Tibial artery (tissue), 4 donors: Measurements from ENCODE around the gene JAM3.
A peak's percentile ranks its signal among the peaks of the same experiment; 100 is the strongest.

ENCODE experiments used
- DNase-seq, 2 donors: peaks; one replicate each; pipeline ENCODE4 v3.0.0-alpha.2; 2019
- H3K27ac ChIP-seq, 2 donors: fragments of 200-600 bp; sonication (generic) in 1 of 2; 1 replicate in 1 of 2; 2 replicates in 1 of 2; pipeline ENCODE4 v1.5.1; 2018 to 2019; ENCODE audit warnings: mild to moderate bottlenecking in 1 of 2
- H3K27me3 ChIP-seq, 2 donors: fragments of 200-600 bp; sonication (generic) in 1 of 2; one replicate each; pipeline versions ENCODE4 v1.5.1 to v1.6.0; 2016 to 2019
- H3K36me3 ChIP-seq, 3 donors: fragments of 200-600 bp; sonication (generic) in 2 of 3; one replicate each; pipeline ENCODE4 v1.5.1; 2016 to 2019; ENCODE audit warnings: mild to moderate bottlenecking in 2 of 3
- H3K4me1 ChIP-seq, 4 donors: fragments of 200-600 bp; sonication (generic) in 2 of 4; 1 replicate in 3 of 4; 2 replicates in 1 of 4; pipeline ENCODE4 v1.5.1; 2016 to 2019
- H3K4me3 ChIP-seq, 2 donors: fragments of 200-600 bp; sonication (generic) in 1 of 2; 1 replicate in 1 of 2; 2 replicates in 1 of 2; pipeline ENCODE4 v1.5.1; 2018 to 2019; ENCODE audit warnings: mild to moderate bottlenecking in 2 of 2
- H3K9me3 ChIP-seq, 3 donors: fragments of 200-600 bp; sonication (generic) in 1 of 3; one replicate each; pipeline ENCODE4 v1.5.1; 2016 to 2019
- CTCF ChIP-seq, 2 experiments: fragments of 200-600 bp in 1 of 2; fragments of 450-650 bp in 1 of 2; IDR thresholded peaks; one replicate each; pipeline ENCODE4 v1.5.1; 2017 to 2019; ENCODE audit warnings: antibody characterized with exemption in 2 of 2, mild to moderate bottlenecking in 1 of 2, moderate library complexity in 1 of 2
- intact Hi-C: fragments of 100-400 bp; cut with DNase I; formaldehyde crosslinking; loops from one replicate; pipeline ENCODE4 v1.15.0; 2023; ENCODE audit warnings: low total_unique reads

The JAM3 gene

DNA sequence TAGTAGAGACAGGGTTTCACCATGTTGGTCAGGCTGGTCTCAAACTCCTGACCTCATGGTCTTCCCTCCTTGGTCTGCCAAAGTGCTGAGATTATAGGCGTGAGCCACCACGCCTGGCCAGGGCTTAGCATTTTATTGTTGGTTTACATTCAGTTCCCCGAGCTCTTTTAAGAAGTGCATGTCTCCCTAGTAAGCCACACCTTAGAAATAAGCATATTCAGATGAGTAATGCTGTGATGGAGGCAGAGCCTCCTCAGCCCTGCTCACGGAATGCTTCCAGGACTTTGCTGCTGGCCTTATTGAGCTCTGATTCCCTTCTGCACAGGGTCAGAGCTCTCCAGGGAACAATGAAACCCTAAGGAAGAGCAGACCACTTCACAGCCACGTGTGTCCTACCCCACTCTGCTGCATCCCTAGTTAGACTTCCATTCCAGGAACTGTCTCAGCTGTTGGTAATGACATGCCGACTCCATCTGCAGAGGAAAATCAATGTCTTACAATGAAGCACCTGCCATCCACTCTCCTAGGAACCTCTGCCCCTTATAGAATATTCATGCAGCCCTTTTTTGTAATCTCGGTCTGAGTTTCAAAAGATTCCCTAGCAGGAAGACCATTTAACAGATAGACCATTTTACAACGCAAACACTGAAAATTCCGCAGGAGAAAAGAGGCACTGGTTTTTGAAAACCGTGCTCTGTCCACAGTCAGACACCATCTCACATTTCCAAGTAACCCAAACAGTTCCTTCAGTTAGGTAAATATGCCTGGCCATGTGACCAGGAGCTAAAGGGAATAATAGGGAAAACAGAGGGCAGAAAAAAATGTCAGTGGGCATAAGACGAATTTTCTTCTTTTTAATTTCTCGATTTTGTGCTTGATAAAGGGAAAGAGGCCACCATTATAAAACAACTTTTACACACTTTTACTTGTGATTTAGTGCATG is 1.7 kb upstream of the JAM3 start:
- no peak for TF ChIP-seq CTCF (IDR thresholded peaks at IDR 0.05)
- Histone ChIP-seq H3K4me1 (peaks cover 0 to 14% (median 8%) of the 10 kb centered on the region in 4 donors), H3K27ac (no peak overlapping the region), H3K27me3 (no peaks in the 10 kb centered on the region), H3K4me3 (no peak overlapping the region), H3K36me3 (no peaks in the 10 kb centered on the region), H3K9me3 (no peaks in the 10 kb centered on the region)
- intact Hi-C loops = loop anchor here (5.0 kb wide), 1 partner anchor 75 kb away; no protein-coding TSS in a partner anchor
- no peak for DNase-seq

DNA sequence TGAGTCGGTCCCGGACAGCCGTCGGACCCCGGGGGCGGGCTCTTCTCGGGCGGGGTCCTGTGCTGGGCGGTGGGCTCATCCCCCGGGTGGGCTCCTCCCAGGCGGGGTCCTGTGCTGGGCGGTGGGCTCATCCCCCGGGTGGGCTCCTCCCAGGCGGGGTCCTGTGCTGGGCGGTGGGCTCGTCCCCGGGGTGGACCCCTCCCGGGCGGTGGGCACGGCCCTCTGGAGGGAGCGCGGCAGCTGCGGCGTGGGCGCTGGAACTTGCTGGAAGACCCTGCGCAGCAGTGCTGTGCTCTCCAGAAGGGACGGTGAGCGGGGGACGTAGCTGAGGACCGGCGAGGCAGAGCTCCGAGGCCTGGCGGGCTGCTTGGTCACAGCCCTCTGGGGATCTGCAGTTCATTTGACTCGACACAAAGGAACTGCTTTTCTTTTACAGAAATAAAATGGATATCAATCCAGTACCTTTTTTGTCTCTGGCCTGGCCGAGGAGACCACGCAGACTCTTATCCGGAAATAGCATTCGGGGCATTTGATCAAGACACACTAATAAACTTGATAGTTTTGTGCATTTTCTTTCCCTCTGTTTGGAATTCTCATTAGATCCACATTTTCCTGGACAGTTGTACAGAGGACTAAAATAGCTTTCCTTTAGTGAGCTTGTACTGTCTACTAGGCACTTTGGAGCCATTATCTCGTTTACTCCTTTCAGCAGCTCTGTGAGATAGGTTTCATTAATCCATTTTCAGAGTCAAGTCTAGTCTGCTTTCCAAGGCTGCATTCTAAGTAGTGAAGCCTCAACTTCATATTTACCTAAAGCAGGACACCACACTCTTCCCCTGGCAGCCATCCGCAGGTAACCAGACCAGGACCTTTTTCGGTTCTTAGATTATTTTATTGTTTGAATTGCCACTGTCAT is 812 bp downstream of the JAM3 start:
- intact Hi-C loops = loop anchor here (5.0 kb wide), 1 partner anchor 73 kb away; no protein-coding TSS in a partner anchor
- DNase-seq = no peak
- Histone ChIP-seq H3K27me3 (no peaks in the 10 kb centered on the region), H3K9me3 (no peaks in the 10 kb centered on the region), H3K4me1 (peaks cover 0 to 30% (median 11%) of the 10 kb centered on the region in 4 donors), H3K36me3 (no peaks in the 10 kb centered on the region), H3K27ac (peak overlapping the region; percentile 92 to 93), H3K4me3 (peak overlapping the region; percentile 80 to 95)
- TF ChIP-seq CTCF (IDR thresholded peaks at IDR 0.05) = no peak

GRCh38 chr11:134070342-134070845 is 1.5 kb downstream of the JAM3 start:
- Histone ChIP-seq H3K4me1 (peaks cover 0 to 37% (median 11%) of the 10 kb centered on the region in 4 donors), H3K27me3 (no peaks in the 10 kb centered on the region), H3K36me3 (no peaks in the 10 kb centered on the region), H3K27ac (peak overlapping the region; percentile 92 to 93), H3K4me3 (peak overlapping the region in 1 of 2 donors; percentile 95), H3K9me3 (no peaks in the 10 kb centered on the region)
- intact Hi-C loops = no loop called here
- TF ChIP-seq CTCF (IDR thresholded peaks at IDR 0.05) = no peak
- no peak for DNase-seq

GRCh38 chr11:134071306-134071705 is 2.4 kb downstream of the JAM3 start:
- Histone ChIP-seq H3K4me3 (no peak overlapping the region), H3K27me3 (no peaks in the 10 kb centered on the region), H3K36me3 (no peaks in the 10 kb centered on the region), H3K4me1 (peaks cover 0 to 39% (median 11%) of the 10 kb centered on the region in 4 donors), H3K27ac (peak overlapping the region in 1 of 2 donors; percentile 93), H3K9me3 (no peaks in the 10 kb centered on the region)
- TF ChIP-seq CTCF (IDR thresholded peaks at IDR 0.05) = no peak
- intact Hi-C loops = no loop called here
- no peak for DNase-seq

DNA sequence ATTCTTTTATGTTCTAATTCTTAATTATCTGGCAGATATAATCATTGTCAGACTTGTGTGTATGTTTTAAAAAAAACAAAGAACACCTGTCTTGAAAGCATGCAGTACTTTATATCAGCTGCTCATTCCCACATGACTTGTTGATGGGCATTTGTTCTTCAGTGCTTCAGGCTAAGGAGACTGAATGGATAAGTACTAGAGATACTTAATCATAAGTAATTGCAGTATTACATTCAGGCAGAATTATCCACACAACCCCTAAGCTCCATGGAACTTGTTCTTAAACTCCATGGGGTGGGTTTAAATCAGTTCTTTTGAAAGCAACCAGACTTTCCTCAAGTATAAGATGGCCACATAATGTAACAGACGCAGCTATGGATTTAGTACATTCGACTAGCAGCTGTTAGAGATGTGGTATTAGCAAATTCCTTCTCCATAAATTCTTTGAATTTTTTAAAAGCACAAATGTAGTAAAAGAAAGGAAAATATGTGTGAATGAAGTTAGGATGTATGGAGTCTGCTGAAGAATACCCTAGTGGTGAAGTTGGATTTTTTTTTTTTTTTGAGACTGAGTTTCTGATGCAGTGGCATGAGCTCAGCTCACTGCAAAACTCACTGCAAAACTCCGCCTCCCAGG is 3.0 kb downstream of the JAM3 start:
- no peaks in the 10 kb centered on the region for H3K36me3 ChIP-seq

More for the DNA sequence above, 3.0 kb downstream of the JAM3 start:
- Histone ChIP-seq H3K27ac (no peak overlapping the region), H3K27me3 (no peaks in the 10 kb centered on the region), H3K4me3 (no peak overlapping the region), H3K4me1 (peaks cover 0 to 39% (median 11%) of the 10 kb centered on the region in 4 donors), H3K9me3 (no peaks in the 10 kb centered on the region)
- peak in 1 of 2 experiments; percentile 23 for TF ChIP-seq CTCF (IDR thresholded peaks at IDR 0.05)
- intact Hi-C loops = no loop called here
- no peak for DNase-seq
